Fibroblast of mammary gland (primary cell): Measurements from ENCODE around the gene CSF1R.

Experiments used
- DNase-seq: peaks from one replicate; pipeline ENCODE4 v3.0.0-alpha.2; 2010; ENCODE audit warnings: low read depth
- H3K4me3 ChIP-seq: 2 replicates; pipeline ENCODE4 v1.5.1; 2011; ENCODE audit warnings: low read depth, mild to moderate bottlenecking, low read length, moderate library complexity; ENCODE audit not compliant: control insufficient read depth
- TF ChIP-seq, protein P1 (sequence below): conservative IDR thresholded peaks from 2 replicates; pipeline ENCODE4 v1.5.1; 2011; ENCODE audit warnings: low read depth, low read length, inconsistent platforms; ENCODE audit not compliant: control insufficient read depth, insufficient read depth

The CSF1R gene

DNA sequence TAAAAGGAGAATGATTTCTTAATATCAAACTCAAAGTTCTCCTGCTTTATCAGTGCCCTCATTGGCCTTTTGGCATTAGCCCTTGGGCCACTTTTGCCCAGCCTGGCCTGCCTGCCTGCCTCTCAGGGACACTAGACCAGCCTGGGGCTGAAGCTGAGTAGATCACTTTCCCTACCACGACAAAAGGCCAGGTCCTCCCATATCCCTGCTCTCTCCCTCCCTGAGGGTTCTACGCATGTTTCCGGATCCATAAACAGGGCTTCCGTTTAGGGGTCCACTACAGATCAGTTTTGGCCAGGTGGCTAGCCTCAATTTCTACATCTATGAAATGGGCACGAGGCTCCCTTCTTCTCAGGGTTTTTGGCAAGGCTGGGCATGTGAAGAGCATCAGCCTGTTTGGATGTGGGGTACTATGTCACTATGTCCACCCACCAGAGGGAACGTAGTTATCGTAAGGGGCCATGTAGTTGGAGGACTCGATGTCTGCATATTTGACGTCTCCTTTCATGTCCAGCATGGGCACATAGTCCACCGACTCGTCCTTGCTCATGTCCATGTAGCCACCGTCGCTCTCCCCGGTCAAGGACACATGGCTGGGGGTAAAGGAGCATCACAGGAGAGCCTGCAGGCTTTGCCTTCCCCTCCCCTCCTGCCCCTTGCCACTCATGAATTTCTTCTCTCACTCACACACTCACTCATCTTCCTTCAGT, 35.2 kb upstream of the CSF1R start:
- TF ChIP-seq, protein P1, sequence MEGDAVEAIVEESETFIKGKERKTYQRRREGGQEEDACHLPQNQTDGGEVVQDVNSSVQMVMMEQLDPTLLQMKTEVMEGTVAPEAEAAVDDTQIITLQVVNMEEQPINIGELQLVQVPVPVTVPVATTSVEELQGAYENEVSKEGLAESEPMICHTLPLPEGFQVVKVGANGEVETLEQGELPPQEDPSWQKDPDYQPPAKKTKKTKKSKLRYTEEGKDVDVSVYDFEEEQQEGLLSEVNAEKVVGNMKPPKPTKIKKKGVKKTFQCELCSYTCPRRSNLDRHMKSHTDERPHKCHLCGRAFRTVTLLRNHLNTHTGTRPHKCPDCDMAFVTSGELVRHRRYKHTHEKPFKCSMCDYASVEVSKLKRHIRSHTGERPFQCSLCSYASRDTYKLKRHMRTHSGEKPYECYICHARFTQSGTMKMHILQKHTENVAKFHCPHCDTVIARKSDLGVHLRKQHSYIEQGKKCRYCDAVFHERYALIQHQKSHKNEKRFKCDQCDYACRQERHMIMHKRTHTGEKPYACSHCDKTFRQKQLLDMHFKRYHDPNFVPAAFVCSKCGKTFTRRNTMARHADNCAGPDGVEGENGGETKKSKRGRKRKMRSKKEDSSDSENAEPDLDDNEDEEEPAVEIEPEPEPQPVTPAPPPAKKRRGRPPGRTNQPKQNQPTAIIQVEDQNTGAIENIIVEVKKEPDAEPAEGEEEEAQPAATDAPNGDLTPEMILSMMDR, result no peak
- H3K4me3 ChIP-seq, result no peak overlapping the region
- no peak for DNase-seq

DNA sequence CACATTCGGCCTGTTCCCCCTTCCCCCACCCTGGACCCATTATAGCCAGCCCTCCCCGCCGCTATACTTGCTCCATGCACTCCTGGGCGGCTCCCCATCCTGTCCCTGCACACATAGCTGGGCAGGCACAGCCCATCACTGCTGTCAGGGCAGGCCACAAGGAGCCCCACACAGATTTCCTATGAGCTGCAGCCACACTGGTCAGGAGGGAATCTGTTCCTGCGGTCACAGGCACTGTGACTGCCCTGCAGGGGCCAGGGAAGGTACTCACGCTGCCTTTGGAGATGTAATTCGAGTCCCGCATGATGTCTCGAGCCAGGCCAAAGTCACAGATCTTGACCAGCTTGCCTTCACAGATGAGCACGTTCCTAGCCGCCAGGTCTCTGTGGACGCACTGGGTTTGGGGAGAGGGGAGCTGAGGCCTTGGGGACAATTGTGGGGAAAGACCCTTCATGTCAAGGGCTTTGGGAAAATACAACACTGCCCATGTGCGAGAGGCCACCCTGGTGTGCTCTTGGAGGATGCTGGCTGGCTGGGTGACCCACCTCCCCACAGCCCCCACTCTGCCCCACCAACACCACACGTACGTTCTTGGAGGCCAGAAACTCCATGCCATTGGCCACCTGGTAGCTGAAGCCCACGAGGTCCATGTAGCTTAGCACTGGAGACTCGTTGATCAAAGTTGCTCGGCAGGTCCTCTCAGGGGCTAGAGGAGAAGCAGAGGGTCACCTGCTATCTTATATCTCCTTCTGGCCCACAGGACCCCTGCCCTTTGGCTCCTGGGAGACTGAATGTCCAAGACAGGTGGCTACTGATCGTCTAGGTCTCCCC, 34.5 kb upstream of the CSF1R start:
- DNase-seq, result no peak
- TF ChIP-seq, protein P1, result no peak
- no peak overlapping the region for H3K4me3 ChIP-seq

DNA sequence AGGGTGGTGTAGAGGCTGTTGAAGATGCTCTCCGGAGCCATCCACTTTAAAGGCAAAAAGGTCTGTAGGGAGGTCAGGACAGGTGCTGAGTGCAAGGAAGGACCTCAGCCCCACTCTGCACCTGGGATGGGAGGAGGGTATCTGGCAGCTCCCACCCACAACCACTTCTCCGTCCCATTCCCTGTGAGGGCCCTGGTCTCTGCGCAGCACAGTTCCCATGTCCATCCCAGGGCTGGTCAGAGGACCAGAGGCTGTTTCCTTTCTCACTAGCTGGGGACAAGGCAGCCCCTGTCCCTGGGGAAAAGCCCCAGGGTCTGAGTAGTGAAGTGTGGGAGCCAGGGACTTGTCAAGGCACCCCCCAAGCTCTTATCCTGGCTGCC, 33.7 kb upstream of the CSF1R start:
- DNase-seq, result no peak
- TF ChIP-seq, protein P1, result no peak
- H3K4me3 ChIP-seq, result no peak overlapping the region

DNA sequence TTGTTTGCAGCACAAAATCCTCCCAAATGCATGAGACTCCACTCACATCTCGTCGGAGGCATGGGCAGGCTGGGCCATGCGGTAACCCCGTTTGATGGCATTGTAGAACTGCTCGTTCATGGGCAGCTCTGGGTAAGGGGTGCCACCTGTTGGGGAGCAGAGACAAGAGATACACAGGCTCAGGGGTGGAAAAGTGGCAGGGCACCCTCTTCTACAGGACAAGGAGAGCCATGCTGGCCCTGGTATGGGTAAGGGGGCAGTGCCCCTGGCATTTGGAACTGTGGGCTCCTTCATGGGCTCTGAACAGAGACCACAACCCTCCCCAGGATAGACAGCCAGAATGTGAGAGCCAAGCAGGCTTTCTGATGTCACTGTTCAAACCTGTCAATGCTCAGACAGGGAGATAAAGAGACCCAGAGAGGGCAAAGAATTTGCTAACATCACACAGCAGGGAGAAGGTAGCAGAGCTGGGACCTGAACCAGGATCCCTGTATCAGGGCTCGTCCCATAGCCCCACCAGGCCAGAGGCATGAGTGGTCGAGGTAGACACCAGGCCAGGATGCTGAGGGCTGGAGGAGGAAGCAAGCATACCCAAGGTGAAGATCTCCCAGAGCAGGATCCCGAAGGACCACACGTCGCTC, 33.2 kb upstream of the CSF1R start:
- no peak overlapping the region for H3K4me3 ChIP-seq
- no peak for DNase-seq
- TF ChIP-seq, protein P1, result no peak

DNA sequence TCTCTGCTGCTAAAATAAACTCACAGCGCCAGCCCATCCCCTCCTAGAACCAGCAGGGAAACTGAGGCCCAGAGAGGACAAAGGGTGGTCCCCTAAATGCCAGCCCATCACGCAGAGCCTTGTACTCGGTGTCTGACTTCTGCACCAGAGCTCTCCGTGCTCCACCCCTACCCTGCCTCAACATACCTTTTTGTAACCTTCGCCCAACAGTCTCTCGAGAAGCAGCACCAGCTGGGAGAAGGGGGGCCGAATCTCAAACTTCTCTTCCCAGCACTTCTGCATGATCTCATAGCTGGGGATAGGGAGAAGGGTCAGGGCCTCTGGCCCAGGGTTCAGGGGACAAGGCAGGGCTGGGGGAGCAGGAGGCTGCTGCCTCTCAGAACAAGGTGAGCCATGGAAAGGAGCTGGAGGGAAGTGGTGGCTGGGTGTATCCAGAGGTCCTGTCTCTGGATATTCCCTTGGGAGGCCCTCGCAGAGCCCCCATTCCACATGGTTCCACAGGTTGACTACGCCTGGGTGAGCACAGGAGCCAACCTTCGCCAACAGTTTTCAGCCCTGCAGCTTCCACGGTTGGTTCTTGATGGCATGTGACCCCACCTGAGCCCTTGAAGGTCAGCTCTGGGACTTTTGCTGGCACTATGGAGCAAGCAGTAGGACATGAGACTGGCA, 32.3 kb upstream of the CSF1R start:
- H3K4me3 ChIP-seq, result no peak overlapping the region
- TF ChIP-seq, protein P1, result no peak
- DNase-seq, result no peak

DNA sequence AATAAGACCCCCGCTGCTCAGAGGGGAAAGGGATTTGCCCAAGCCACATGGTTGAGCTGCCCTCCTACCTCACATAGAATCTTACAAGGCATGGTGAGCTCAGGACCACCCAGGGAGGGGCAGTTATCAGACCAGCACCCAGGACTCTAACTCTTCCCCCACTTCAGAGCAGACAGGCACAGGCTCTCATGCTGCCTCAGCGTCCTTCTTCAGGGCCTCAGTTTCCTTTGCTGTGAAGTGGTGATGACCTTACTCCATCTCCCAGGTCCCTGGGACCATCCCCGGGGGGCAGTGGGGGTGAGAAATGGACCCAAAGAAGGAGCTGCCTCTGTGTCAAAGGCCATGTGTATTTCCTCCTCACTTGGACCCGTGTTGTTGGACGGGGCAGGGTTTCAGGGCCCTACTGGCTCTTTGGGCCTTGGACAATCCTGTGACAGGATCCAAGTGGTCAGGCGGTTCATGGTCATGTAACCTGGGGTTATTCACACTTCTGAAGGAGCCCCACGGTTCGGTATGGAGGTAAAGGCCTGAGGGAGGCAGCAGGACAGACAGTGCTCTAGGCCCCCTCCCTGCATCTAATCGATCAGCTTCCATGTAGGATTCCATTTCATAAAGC, 31.7 kb upstream of the CSF1R start:
- TF ChIP-seq, protein P1, result no peak

More for the DNA sequence above, 31.7 kb upstream of the CSF1R start:
- DNase-seq, result peak; percentile 2
- H3K4me3 ChIP-seq, result no peak overlapping the region
